ENCODE measurements around the gene CFAP61. TPM values are rescaled to one million over a fixed set of nuclear protein-coding genes. Genes with fewer than 3 reads are reported as not detected.

CFAP61 gene
- total RNA-seq, 1 experiment from 2014 or later: 0.61 TPM

GRCh38 chr20:20363799-20364592 is 311.7 kb downstream of the CFAP61 start (continued):
- TF ChIP-seq FOXJ3 (CRISPR knock-in tag; IDR thresholded peaks at IDR 0.05; ENCODE audit: borderline replicate concordance) (no peak), FOXK1 (CRISPR knock-in tag; IDR thresholded peaks at IDR 0.05) (peak; percentile 68), MYBL2 (CRISPR knock-in tag; IDR thresholded peaks at IDR 0.05) (no peak), SMAD3 (CRISPR knock-in tag; IDR thresholded peaks at IDR 0.05; ENCODE audit: borderline replicate concordance) (peak; percentile 17; the same call in 1 of the 2 replicates), ZNF532 (CRISPR knock-in tag; IDR thresholded peaks at IDR 0.05; ENCODE audit: borderline replicate concordance) (no peak), ATF2 (CRISPR knock-in tag; IDR thresholded peaks at IDR 0.05; ENCODE audit: borderline replicate concordance, low read depth) (no peak), ZNF219 (CRISPR knock-in tag; IDR thresholded peaks at IDR 0.05; ENCODE audit: borderline replicate concordance) (no peak), SP1 (CRISPR knock-in tag; conservative IDR thresholded peaks at IDR 0.05) (0 out of 2 replicates have a peak, but pooled peaks have one; percentile 43), RORB (CRISPR knock-in tag; IDR thresholded peaks at IDR 0.05) (no peak), GABPB1 (CRISPR knock-in tag; IDR thresholded peaks at IDR 0.05) (0 out of 2 replicates have a peak, but pooled peaks have one; percentile 17), ZBTB43 (CRISPR knock-in tag; IDR thresholded peaks at IDR 0.05) (0 out of 2 replicates have a peak, but pooled peaks have one; percentile 17), ELF4 (CRISPR knock-in tag; IDR thresholded peaks at IDR 0.05; ENCODE audit: low read depth) (no peak), HMGXB4 (CRISPR knock-in tag; IDR thresholded peaks at IDR 0.05) (no peak), TEAD1 (CRISPR knock-in tag; IDR thresholded peaks at IDR 0.05) (no peak), ZNF512 (CRISPR knock-in tag; IDR thresholded peaks at IDR 0.05; ENCODE audit: borderline replicate concordance) (no peak), ZNF138 (CRISPR knock-in tag; conservative IDR thresholded peaks at IDR 0.05) (no peak), ETV6 (CRISPR knock-in tag; IDR thresholded peaks at IDR 0.05) (peak; percentile 62; the same call in 1 of the 2 replicates), PRDM15 (CRISPR knock-in tag; IDR thresholded peaks at IDR 0.05) (no peak; the same call in 1 of the 2 replicates), E2F1 (CRISPR knock-in tag; IDR thresholded peaks at IDR 0.05) (0 out of 2 replicates have a peak, but pooled peaks have one; percentile 54), ZNF396 (CRISPR knock-in tag; IDR thresholded peaks at IDR 0.05; ENCODE audit: borderline replicate concordance) (no peak), CDX4 (CRISPR knock-in tag; IDR thresholded peaks at IDR 0.05; ENCODE audit: borderline replicate concordance) (no peak)
